Activated CD4-positive, alpha-beta T cell treated with anti-CD3 and anti-CD28 coated beads, Interleukin-2, amount 50 U/mL, for 1 hour (primary cell): ENCODE data around the gene CFAP20.
"Not testable (repeated sequence)": the region's sequence is repeated elsewhere in the genome, so short reads cannot be mapped to it uniquely, and the experiment has no call there.

ENCODE experiments used
- DNase-seq: peaks from one replicate; pipeline ENCODE4 v3.0.0-alpha.2; 2020

The CFAP20 gene

DNA sequence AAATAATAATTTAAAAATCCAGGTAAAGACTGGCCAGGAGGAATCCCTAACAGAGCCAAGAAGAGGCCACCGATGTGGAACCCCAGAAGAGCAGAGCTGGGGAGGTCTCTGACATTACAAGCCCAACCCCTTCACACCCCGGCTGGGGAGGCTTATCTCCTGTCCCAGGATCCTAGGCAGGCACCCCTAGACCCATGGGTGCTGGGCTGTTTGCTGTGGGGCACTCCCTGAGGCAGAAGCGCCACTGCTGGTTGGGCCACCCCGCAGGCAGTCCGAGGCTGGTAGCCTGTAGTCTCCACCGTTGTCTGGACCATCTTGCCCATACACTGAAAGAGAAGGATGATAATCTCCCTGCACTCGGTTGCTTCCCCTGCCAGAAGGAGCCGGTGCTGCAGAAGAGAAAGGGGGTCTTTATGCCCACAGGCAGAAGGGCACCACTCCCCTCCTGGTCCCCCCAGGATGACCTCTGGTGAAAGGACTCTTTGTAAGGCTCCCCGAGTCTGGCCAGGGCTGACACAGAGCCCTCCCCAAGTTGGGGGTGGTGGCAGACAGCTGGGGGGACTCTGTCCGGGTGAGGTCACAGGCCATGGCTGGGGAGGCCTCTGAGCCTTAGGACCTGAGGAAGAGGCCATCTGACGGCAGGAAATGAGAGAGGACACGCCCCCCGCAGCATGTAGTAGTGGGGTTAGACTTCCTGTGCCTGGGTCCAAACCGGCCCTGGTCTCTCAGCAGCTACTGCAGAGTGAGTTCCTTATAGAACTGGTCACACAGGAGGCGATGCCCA, 34.2 kb downstream of the CFAP20 start:
- DNase-seq: no peak

GRCh38 chr16:58094026-58094425, 35.2 kb downstream of the CFAP20 start:
- DNase-seq: no peak

DNA sequence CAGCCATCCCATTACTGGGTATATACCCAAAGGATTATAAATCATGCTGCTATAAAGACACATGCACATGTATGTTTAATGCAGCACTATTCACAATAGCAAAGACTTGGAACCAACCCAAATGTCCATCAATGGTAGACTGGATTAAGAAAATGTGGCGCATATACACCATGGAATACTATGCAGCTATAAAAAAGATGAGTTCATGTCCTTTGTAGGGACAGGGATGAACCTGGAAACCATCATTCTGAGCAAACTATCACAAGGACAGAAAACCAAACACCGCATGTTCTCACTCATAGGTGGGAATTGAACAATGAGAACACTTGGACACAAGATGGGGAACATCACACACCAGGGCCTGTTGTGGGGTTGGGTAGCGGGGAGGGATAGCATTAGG, 38.8 kb downstream of the CFAP20 start:
- DNase-seq: not testable (repeated sequence)

- DNase-seq: no peak
Observed at GRCh38 chr16:58088091-58088490, 41.1 kb downstream of the CFAP20 start.

GRCh38 chr16:58087209-58087913, 41.8 kb downstream of the CFAP20 start:
- DNase-seq: no peak

DNA sequence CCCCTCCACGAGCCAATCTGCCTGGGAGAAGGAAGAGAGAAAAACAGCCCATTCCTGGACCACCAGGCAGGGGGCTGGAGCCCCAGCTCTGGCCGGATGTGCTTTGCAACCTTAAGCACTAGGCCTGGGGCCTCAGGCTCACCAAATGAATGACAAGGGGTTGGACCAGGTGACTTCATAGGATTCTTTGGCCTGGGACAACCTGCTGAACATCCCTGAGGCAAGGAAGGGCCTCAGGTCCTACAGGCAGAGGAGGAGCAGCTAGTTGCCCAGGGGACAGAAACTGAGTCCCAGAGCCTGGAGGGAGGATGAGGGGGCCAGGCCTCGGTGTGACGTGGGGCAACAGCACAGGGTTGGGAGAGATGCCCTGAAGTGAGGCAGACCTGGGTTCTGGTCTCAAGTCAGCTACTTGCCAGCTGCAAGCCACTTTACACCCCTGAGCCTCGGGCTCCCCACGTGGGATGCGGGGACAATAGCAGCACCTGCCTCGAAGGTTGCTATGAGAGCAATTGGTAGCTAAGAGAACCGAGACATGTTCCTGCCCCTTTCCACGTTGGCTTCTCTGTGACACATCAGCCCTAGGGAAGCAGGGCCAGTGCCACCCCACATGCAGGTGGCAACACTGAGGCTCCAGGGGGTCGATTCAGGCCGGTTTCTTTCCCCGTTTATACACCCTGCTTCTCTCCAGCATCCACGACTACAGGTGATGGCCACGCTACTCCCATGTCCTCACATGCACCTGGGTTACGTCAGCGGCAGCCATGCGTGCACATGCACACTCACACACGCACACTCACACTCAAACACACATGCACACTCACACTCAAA, 42.6 kb downstream of the CFAP20 start:
- no peak for DNase-seq

- no peak for DNase-seq
Observed at GRCh38 chr16:58085584-58086251, 43.5 kb downstream of the CFAP20 start.

GRCh38 chr16:58085171-58085570, 44.0 kb downstream of the CFAP20 start:
- DNase-seq: no peak

DNA sequence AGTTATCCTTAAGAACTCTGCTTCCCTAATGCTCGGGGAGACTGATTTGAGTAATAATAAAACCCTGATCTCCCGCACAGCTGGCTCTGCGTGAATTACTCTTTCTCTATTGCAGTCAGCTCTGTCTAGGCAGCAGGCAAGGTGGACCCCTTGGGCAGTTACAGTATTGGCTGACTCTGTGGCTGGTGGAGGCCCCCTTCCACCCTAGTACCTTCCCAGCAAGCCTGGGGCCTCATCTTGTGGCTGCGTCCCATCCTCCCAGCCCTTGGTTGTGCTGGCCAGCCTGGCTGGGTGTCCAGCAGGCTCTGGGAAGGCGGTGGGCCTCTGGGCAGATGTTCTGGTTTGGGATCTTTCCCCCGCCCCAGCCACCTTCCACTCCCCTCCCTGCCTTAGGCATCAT, 44.5 kb downstream of the CFAP20 start:
- no peak for DNase-seq

DNA sequence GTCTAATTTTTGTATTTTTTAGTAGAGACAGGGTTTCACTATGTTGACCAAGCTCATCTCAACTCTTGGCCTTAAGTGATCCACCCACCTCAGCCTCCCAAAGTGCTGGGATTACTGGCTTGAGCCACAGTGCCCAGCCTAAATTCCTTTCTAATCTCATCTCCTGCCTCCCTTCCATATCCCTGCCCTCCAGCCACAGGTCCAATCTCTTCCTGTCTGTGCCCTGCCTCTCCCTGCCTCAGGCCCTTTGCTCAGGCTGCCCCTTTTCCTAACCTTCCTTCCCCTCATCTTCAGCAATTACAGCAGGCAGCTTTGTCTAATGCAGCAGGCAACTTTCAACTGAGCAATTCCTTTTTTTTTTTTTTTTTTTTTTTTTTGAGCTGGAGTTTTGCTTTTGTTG, 46.8 kb downstream of the CFAP20 start:
- no peak for DNase-seq

GRCh38 chr16:58080657-58081056, 48.5 kb downstream of the CFAP20 start:
- not testable (repeated sequence) for DNase-seq

GRCh38 chr16:58077796-58078195, 51.4 kb downstream of the CFAP20 start:
- DNase-seq: no peak

DNA sequence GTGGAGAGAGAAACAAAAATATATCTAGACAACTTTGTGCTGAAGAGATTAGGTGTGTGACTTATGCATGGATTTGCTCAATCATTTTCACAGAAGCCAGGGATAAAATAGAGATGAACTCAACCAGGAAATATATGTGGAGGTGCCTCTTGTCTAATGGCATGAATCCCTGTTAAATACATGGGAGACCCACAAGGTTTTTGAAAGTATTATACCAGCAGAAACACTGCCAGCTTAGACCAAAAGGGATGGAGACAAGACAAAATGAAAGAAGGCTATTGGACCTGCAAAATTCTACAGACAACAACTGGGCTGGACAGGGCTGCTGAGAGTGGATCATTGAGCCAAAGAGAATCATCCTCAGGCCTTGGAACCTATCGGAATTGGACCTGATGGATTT, 52.7 kb downstream of the CFAP20 start:
- no peak for DNase-seq

- no peak for DNase-seq
Observed at GRCh38 chr16:58074657-58075056, 54.5 kb downstream of the CFAP20 start.

DNA sequence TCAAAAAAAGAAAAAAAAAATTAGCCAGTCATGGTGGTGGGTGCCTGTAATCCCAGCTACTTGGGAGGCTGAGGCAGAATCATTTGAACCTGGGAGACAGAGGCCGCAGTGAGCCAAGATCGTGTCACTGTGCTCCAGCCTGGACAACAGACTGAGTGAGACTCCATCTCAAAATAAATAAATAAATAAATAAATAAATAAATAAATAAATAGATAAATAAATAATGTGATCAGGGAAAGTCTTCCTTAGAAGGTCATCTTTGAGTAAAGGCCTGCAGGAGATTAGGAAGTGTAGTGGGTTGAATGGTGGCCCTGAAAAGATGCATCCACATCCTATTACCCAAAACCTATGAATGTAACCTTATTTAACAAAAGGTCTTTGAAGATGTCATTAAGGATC, 56.1 kb downstream of the CFAP20 start:
- DNase-seq: not testable (repeated sequence)

DNA sequence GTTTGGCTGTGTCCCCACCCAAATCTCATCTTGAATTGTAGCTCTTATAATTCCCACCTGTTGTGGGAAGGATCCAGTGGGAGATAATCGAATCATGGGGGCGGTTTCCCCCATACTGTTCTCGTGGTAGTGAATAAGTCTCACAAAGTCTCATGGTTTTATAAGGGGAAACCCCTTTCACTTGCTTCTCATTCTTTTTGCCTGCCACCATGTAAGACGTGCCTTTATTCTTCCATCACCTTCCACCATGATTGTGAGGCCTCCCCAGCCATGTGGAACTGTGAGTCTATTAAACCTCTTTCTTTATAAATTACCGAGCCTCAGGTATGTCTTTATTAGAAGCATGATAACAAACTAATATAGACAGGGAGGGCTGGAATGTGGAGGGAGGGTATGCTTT, 57.0 kb downstream of the CFAP20 start:
- not testable (repeated sequence) for DNase-seq

- no peak for DNase-seq
Observed at GRCh38 chr16:58070585-58070984, 58.6 kb downstream of the CFAP20 start.
